Aorta (tissue), 5 donors: Measurements from ENCODE around the gene TMEM11. TPM values are rescaled to one million over a fixed set of nuclear protein-coding genes. Genes with fewer than 3 reads are reported as not detected.

Source experiments
- ATAC-seq: fragments of 200-7000 bp; cut with Tn5 transposase; one replicate; pipeline ENCODE4 v1.9.1; 2022; ENCODE audit warnings: moderate library complexity; ENCODE audit not compliant: low FRiP score
- DNase-seq, 2 donors: peaks; one replicate each; pipeline ENCODE4 v3.0.0-alpha.2; 2020
- H3K27ac ChIP-seq, 2 donors: one replicate each; pipeline ENCODE4 v1.5.1; 2013; ENCODE audit warnings: low read length in 2 of 2, mild to moderate bottlenecking in 2 of 2, moderate library complexity in 2 of 2, control low read depth in 1 of 2, inconsistent platforms in 1 of 2, low read depth in 1 of 2
- H3K27me3 ChIP-seq, 2 donors: one replicate each; pipeline ENCODE4 v1.6.1; 2013; ENCODE audit warnings: control low read depth in 1 of 2, low read length in 1 of 2, mild to moderate bottlenecking in 1 of 2, moderate library complexity in 1 of 2; ENCODE audit not compliant: insufficient read depth in 2 of 2, control insufficient read depth in 1 of 2
- H3K36me3 ChIP-seq, 2 donors: one replicate each; pipeline ENCODE4 v1.6.1; 2013; ENCODE audit warnings: control low read depth in 1 of 2, low read length in 1 of 2, mild to moderate bottlenecking in 1 of 2; ENCODE audit not compliant: insufficient read depth in 2 of 2, control insufficient read depth in 1 of 2
- H3K4me1 ChIP-seq, 2 donors: one replicate each; pipeline ENCODE4 v1.6.1; 2013; ENCODE audit warnings: low read length in 2 of 2, control low read depth in 1 of 2, mild to moderate bottlenecking in 1 of 2, moderate library complexity in 1 of 2; ENCODE audit not compliant: insufficient read depth in 2 of 2, control insufficient read depth in 1 of 2
- H3K4me3 ChIP-seq, 2 donors: one replicate each; pipeline ENCODE4 v1.5.1; 2013; ENCODE audit warnings: low read length in 2 of 2, control low read depth in 1 of 2, mild to moderate bottlenecking in 1 of 2
- H3K9me3 ChIP-seq: one replicate; pipeline ENCODE4 v1.6.1; 2013; ENCODE audit warnings: mild to moderate bottlenecking, low read length; ENCODE audit not compliant: control insufficient read depth
- WGBS, 2 donors: extraction: QIAGEN DNeasy Blood & Tissue Kit; methylation state at CpG; one replicate each; pipeline ENCODE4 v1.1.7; 2013; 5-methylcytosine and 5-hydroxymethylcytosine counted together
- intact Hi-C, 2 donors: fragments of 100-400 bp; cut with DNase I; formaldehyde crosslinking; loops; one replicate each; pipeline versions ENCODE4 v1.14.2 to v1.15.0; 2022
- polyA plus RNA-seq, 2 donors: library from polyadenylated mRNA; stranded (reverse); fragments of 200-250 nt; gene quantifications; one replicate each; pipeline ENCODE4 v1.2.3, GENCODE V29; 2013
- total RNA-seq, 2 donors: library from RNA; stranded (reverse); fragmentation: NEBNext Ultra II Directional; extraction: Animal tissue kit (Norgen Biotek cat#: 25700); gene quantifications; one replicate each; pipeline ENCODE4 v1.2.1, GENCODE V29; 2021
- donor health status: healthy with polysubstance abuse.
- donor health status: Bipolar disorder and iron deficiency.
- donor health status: DM: no; HTN: no; CAD: no.
- donor health status: DM: no; HTN: no; CAD: no.
- donor health status: DM: yes; HTN: yes; CAD: no.

TMEM11 gene
- total and polyA plus RNA-seq, 4 donors: 16.8 to 24.5 (median 17.9) TPM

- H3K9me3 ChIP-seq: no peaks in the 10 kb centered on the region
- intact Hi-C loops: loop anchor here in 1 of 2 donors (10.0 kb wide), 1 partner anchor 52 kb away; the partner anchor contains the start of gene TMEM11
- H3K4me3 ChIP-seq: no peak overlapping the region
- H3K27ac ChIP-seq: peak overlapping the region in 1 of 2 donors; percentile 31
- 15 to 26% methylated on average over 2 of the region's 2 CpGs for WGBS, 2 donors
- no peak for ATAC-seq
- H3K4me1 ChIP-seq: no peaks in the 10 kb centered on the region
- DNase-seq: no peak
- no peaks in the 10 kb centered on the region for H3K27me3 ChIP-seq
- no peaks in the 10 kb centered on the region for H3K36me3 ChIP-seq
These were observed 51.6 kb downstream of the TMEM11 start for GRCh38 chr17:21162394-21162775.

- H3K27me3 ChIP-seq: no peaks in the 10 kb centered on the region
- 4 to 11% methylated on average over 7 of the region's 7 CpGs for WGBS, 2 donors
- H3K36me3 ChIP-seq: no peaks in the 10 kb centered on the region
- DNase-seq: no peak
- no peaks in the 10 kb centered on the region for H3K4me1 ChIP-seq
- intact Hi-C loops: loop anchor here in 1 of 2 donors (10.0 kb wide), 1 partner anchor 53 kb away; the partner anchor contains the start of gene TMEM11
- H3K27ac ChIP-seq: peak overlapping the region; percentile 45 to 71
- H3K4me3 ChIP-seq: no peak overlapping the region
- ATAC-seq: peak; percentile 36
- H3K9me3 ChIP-seq: no peaks in the 10 kb centered on the region
These were observed 52.2 kb downstream of the TMEM11 start for GRCh38 chr17:21161498-21162393.

- Histone ChIP-seq H3K9me3 (no peaks in the 10 kb centered on the region), H3K36me3 (no peaks in the 10 kb centered on the region), H3K4me3 (no peak overlapping the region), H3K27me3 (no peaks in the 10 kb centered on the region), H3K4me1 (no peaks in the 10 kb centered on the region), H3K27ac (no peak overlapping the region)
- intact Hi-C loops: loop anchor here in 1 of 2 donors (10.0 kb wide), 1 partner anchor 54 kb away; the partner anchor contains the start of gene TMEM11
- no peak for DNase-seq
- ATAC-seq: no peak
These were observed 53.6 kb downstream of the TMEM11 start for GRCh38 chr17:21160401-21160800.

GRCh38 chr17:21157586-21158370 is 56.2 kb downstream of the TMEM11 start:
- DNase-seq (no peak), ATAC-seq (no peak)
- intact Hi-C loops: no loop called here
- Histone ChIP-seq H3K4me1 (no peaks in the 10 kb centered on the region), H3K9me3 (no peaks in the 10 kb centered on the region), H3K27ac (no peak overlapping the region), H3K27me3 (no peaks in the 10 kb centered on the region), H3K36me3 (no peaks in the 10 kb centered on the region), H3K4me3 (no peak overlapping the region)
- WGBS, 2 donors: 76 to 86% methylated on average over 1 of the region's 1 CpG

- no peaks in the 10 kb centered on the region for H3K27me3 ChIP-seq
- no peaks in the 10 kb centered on the region for H3K9me3 ChIP-seq
- no peak for ATAC-seq
- no peak overlapping the region for H3K4me3 ChIP-seq
- no peaks in the 10 kb centered on the region for H3K36me3 ChIP-seq
- no peak overlapping the region for H3K27ac ChIP-seq
- 93 to 94% methylated on average over 1 of the region's 1 CpG for WGBS, 2 donors
- H3K4me1 ChIP-seq: no peaks in the 10 kb centered on the region
- intact Hi-C loops: no loop called here
- no peak for DNase-seq
These were observed 61.2 kb downstream of the TMEM11 start for GRCh38 chr17:21152731-21153130.

GRCh38 chr17:21149621-21150020 is 64.3 kb downstream of the TMEM11 start:
- intact Hi-C loops: no loop called here
- Histone ChIP-seq H3K27ac (no peak overlapping the region), H3K4me3 (no peak overlapping the region), H3K4me1 (no peaks in the 10 kb centered on the region), H3K36me3 (no peaks in the 10 kb centered on the region), H3K9me3 (peaks cover 1% of the 10 kb centered on the region), H3K27me3 (no peaks in the 10 kb centered on the region)
- ATAC-seq (no peak), DNase-seq (no peak)
- WGBS, 2 donors: 79 to 83% methylated on average over 1 of the region's 1 CpG

Other genes with a start within 250 kb of the TMEM11 start
- 100 to 1,000 TPM; 131 to 168 TPM for gene USP22, start 171.2 kb downstream of the TMEM11 start, total RNA-seq
- gene USP22, start 171.2 kb downstream of the TMEM11 start, polyA plus RNA-seq: 10 to 100 TPM; 21.5 to 41.5 TPM
- gene DHRS7B, start 87.2 kb downstream of the TMEM11 start, total RNA-seq: 10 to 100 TPM; 16.9 to 21.8 TPM
- 10 to 100 TPM in 1 of 2 donors, 1 to 10 TPM in 1; 8.1 to 19.5 TPM for gene DHRS7B, start 87.2 kb downstream of the TMEM11 start, polyA plus RNA-seq
- gene NATD1, start 39.2 kb upstream of the TMEM11 start, total RNA-seq: 10 to 100 TPM in 1 of 2 donors, 1 to 10 TPM in 1; 7.2 to 13.4 TPM
- gene NATD1, start 39.2 kb upstream of the TMEM11 start, polyA plus RNA-seq: 1 to 10 TPM; 3.6 to 6.2 TPM
- gene MAP2K3, start 70.5 kb upstream of the TMEM11 start, total RNA-seq: 10 to 100 TPM; 58.7 to 82.6 TPM
- 10 to 100 TPM; 21.8 to 41.4 TPM for gene MAP2K3, start 70.5 kb upstream of the TMEM11 start, polyA plus RNA-seq
- gene KCNJ12, start 162.2 kb upstream of the TMEM11 start, total RNA-seq: 1 to 10 TPM; 2.9 to 4.0 TPM
- gene KCNJ12, start 162.2 kb upstream of the TMEM11 start, polyA plus RNA-seq: under 1 TPM in 1 of 2 donors, not detected in 1; 0.13 TPM